GM18508 (cell line): ENCODE measurements around the gene LARP1.
"Not testable (repeated sequence)": the region's sequence is repeated elsewhere in the genome, so short reads cannot be mapped to it uniquely, and the experiment has no call there.

Experiments
- ATAC-seq: cut with Tn5 transposase; IDR thresholded peaks from one replicate; pipeline ENCODE4 v1.9.1; 2021; ENCODE audit warnings: moderate number of reproducible peaks; ENCODE audit not compliant: insufficient read depth, unreplicated experiment

Gene LARP1

DNA sequence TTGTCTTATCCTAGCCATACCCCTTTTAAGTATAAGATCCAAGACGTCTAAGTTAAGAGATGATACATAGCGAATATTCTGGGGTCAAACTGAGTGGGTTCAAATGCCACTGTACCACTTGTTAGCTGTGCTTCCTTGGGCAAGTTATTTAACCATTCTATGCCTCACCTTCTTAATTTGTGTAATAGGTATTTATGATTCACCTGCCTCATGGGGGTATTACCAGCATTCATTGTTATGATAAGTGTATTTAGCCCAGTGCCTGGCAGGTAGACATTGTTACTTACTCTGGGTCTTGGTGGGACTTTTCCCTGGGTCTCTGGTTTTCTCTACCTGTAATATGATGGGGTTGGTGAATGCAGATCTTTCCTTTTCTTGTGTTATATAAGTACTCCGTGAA lies 3.8 kb downstream of the LARP1 start:
- ATAC-seq, result no peak

DNA sequence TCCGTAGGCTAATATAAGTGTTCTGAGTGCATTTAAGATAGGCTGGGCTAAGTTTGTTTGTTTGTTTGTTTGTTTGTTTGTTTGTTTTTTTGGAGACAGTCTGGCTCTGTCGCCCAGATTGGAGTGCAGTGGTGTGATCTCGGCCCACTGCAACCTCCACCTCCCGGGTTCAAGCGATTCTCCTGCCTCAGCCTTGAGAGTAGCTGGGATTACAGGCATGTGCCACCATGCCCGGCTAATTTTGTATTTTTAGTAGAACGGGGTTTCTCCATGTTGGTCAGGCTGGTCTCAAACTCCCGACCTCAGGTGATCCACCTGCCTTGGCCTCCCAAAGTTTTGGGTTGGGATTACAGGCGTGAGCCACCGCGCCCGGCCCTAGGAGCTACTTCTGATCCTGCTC lies 4.7 kb downstream of the LARP1 start:
- not testable (repeated sequence) for ATAC-seq

DNA sequence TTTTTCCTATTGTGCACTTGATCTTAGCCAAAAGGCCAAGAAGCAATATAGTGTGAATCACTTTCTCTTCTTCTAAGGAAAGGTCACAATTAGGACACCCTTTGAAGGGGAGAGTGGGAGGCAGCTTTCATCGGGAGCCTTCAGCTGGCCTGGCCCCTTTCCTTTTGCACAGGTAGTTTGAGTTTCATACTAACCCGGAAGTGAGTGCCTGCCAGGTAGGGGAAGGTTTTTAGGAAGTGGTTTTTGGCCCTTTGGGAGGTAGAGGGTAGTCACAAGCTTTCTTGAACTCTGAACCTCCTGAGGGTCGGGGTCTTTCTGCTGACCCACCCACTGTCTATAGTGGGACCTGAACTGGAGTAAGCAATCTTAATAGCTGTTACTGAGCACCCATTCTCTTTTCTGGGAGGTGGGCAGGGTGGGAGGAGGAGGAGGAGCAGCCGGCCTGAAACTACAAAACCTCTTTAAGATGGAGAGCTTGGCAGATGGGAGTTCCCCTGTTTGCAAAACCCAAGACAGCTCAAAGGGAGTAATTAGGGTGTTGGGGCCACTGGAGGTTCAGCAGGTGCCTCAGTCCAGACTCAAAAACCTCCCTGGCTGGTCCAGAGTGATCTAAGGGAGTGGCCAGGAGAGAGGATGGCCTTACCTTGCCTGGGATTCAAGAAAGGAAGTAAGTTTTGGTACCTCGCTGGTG lies 6.0 kb downstream of the LARP1 start:
- no peak for ATAC-seq

DNA sequence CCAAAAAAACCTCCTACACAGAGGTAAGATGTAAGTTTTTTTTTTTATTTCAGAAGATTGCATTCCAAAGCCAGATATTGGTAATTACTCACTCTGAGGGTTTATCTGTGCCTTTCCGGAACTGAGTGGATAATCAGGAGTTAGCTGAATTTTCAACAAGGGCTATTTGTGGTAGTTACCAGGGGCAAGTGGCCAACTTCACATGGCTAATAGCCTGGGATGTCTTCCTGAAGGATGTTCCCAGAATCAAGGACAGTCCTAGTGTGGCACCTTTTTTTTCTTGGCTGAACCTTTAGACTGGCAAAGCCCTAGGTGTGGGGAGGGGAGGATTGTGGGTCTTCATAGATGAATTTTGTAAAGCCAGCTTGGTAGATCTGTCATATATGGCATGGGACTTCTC lies 7.1 kb downstream of the LARP1 start:
- no peak for ATAC-seq

DNA sequence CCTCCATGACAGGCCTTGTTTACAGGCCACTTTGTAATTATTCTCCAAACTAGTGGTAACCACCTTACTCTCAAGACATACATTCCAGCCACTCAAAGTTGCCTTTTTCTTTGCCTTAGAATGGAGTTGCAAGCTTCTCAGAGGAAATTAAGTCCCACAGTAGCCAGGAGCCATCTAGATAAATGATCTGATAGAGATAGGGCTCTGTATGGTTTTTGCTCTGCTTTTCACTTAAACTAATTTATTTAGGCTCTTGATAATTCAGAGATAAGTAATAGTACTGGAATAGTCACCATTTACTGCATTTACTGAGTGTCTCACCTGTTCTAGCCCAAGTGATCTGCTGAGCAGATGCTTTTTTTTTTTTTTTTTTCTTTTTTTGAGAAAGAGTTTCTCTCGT lies 7.5 kb downstream of the LARP1 start:
- ATAC-seq, result no peak

DNA sequence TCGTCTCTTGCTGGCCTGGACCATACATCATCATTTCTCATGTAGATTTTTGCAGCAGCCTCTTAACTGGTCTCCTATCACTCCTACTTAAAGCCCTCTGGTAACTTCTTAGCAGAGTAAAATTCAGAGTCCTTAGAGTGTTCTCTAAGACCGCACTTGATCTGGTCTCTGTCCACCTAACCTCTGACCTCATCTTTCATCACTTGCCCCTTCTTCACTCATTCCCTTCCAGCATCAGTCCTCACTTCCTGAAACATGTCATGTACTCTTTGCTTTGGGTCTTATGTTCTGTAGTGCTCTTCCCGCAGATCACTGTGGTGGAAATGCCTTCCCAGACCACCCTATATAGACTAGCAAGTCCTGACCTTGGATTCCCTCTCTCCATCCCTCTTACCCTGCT lies 9.8 kb downstream of the LARP1 start:
- no peak for ATAC-seq

DNA sequence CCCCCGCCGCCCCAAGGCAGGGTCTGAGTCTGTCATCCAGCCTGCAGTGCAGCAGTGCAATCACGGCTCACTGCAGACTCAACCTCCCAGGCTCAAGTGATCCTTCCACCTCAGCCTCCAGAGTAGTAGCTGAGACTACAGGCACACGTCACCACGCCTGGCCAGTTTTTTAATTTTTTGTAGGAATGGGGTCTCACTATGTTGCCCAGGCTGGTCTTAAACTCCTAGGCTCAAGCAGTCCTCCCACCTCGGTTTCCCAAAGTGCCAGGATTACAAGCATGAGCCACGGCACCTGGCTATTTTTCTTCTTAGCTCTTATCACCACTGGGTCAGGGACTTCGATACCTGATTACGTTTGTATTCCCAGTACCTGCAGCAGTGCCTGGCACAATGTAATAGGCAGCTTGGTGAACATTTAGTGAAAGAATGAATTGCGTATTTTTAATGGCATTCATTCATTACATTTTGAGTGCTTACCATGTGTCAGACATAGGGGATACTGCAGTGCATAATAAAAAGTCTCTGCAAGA lies 10.3 kb downstream of the LARP1 start:
- no peak for ATAC-seq

DNA sequence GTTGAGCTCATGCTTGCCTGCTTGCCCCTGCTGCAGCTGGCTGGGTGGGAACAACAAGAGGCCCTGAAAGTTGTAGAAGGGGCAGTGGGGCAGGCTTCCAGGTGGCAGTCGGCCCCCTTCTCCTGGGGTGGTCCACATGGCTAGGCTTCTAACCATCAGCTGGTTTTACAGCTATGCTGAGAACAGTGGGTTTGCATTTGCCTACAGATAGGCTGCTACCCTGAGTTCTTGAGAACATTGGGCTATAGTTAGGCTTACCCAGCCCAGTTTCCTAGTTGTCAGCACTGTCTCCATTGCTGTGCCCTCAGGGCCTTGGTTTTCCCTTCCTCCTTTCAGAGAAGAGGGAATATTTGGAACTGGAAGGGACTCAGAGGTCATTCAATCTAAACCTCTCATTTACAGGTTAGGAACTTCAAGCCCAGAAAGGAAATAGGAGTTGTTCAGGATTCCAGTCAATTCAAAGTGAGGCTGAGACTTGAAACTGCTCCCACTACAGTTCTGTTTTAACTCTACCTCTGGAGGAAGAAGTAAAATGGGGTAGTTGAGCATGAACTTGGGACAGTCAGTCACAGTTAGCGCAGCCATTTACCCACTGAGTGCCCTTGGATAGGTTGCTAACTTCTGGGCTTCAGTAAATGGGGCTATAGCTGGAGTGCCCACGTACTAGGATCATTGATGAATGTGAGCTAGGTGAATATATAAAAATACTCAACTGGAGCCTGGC lies 11.5 kb downstream of the LARP1 start:
- no peak for ATAC-seq

DNA sequence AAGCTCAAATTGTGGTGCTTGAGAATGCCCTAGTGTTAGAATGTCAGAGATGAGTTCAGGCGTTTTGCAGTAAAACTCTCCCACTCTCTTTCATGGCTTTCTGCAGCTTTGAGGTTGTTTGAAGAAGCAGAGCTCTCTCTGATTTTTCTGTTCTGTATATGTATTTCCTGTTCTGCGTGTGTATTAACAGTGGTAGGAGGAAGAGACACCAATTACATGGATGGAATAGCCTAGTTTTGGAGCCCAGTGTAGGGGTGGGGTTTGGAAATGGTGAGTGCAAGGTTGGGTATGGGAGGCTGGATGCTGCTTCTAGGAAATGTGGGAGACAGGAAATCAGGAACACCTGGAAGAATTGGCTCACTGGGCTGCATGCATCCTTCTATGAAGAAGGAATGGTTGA lies 12.4 kb downstream of the LARP1 start:
- no peak for ATAC-seq

DNA sequence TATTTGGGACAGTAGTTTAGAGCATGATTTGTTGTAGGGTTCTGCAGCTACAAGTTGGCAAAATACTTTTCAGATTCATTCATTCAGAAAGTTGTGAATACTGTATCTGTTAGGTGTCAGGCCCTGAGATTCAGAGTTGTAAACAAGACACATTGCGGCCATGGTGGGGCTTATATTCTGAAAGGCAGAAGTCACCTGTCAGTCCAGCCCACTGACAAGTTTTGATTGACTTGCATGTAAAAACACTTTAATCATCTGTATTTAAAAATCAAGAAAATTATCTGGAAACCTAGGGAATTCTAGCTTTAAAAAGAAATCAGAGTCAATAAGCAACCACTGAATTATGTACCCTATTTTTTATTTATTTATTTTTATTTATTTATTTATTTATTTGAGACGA lies 13.0 kb downstream of the LARP1 start:
- no peak for ATAC-seq

DNA sequence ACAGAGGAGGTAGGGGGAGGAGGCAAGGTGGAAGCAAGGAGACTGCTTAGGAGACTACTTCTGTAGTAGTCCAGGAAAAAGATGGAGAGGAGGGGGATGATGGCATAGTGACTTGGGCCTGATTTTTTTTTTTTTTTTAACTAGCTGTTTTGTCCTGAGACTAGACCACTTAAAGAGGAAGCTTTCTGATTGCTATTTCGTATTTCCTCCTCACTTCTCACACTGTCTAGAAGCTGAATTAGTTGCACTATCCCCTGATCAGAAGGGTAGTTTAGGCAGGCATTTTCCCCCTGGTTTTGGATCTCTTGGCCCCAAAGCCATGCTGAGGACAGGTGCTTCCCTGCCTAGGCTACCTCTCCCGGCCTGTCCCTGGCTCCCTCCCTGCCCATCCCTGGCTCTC lies 14.9 kb downstream of the LARP1 start:
- ATAC-seq, result no peak

DNA sequence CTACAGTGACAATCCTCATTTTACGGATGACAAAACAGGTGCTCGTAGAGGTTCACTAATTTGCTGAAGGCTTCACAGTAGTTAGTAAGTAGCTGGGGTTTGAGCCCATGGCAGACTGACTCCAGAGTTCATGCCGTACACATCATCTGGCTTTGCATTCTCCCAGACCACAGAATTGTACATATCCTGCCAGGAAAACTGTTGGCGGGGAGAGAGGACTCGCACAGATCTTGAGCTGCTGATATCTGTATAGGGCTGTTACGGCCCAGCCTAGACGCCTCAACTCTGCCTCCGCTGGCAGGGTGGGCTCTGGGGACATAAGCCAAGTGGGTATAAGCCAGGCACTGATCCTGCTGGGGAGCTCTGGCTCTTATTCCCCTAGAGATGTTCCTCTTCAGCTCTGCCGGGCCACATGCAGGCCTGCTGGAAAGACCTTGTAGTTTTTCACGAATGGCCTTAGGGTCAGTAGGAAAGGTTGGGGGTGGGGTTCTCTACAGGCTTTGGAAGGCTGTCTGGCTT lies 16.3 kb downstream of the LARP1 start:
- ATAC-seq, result no peak

DNA sequence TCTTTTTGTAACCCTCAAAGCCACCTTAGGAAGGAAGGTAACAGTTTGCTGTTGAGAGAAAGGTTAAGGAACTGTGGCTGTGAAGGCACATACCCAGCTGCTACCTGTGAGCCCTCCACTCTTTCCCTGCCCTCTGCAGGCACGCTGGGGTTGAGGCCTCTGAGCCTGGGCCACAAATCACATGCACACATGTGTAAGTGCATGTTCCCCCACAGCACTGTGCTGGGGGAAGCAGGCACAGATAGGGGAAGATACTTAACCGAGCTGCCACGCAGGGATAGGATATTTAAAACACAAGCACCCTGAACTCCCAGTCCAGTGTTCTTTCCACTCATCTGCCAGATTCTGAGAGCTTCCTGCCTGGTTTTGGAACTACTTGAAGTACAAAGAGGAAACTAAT lies 18.1 kb downstream of the LARP1 start:
- no peak for ATAC-seq

DNA sequence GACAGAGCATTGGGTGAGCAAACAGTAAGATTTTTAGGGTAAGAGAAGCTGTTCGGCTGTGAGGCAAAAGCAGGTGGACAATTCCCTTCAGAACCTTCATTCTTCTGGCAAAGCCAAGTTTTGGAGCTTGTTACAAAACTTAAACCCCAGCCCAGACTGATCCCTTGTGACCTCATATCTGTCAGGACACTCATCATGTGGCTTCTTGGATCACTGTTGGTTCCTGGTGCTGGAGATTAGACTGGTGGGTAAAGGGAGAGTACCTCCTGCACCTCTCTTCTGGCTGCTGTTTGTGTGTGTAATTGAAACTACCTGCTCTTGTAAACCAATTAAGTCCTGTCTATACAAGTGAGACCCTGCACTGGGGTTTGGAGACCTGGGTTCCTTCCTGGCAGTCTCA lies 21.0 kb downstream of the LARP1 start:
- ATAC-seq, result no peak

DNA sequence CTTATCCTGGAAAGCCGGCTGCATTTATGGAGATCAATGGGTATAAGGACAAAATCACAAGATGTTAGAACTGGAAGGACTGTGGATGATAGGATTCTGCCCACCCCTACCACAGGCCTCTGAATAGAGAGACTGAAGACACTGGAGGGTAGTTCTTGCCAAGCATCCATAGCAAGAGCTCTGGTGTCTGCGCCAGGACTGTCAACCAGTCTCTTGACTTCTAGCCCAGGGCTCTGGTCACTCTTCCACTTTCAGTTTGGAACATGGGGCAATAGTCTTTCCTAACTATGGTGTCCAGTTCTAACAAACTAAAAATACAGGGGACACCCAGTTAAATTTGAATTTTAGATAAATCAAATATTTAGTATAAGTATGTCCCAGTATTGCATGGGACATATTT lies 23.4 kb downstream of the LARP1 start:
- no peak for ATAC-seq

DNA sequence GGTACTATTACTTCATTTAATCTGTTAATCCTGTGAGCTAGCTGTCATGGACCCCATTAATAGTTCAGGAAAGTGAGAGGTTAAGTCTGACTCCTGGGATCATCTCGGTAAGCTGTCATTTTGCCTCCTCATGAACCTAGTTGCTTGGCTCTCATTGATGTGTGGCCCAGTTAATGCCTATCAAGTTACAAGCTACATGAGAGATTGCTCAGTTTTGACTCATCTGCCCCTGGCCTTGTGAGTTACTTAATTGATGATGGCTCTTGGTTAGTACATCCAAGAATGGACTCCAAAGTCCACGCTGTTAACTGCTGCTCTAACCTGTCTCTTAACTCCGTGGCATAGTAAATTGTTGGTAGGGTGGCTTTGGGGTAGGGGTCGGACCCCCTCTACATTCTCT lies 23.9 kb downstream of the LARP1 start:
- ATAC-seq, result no peak

DNA sequence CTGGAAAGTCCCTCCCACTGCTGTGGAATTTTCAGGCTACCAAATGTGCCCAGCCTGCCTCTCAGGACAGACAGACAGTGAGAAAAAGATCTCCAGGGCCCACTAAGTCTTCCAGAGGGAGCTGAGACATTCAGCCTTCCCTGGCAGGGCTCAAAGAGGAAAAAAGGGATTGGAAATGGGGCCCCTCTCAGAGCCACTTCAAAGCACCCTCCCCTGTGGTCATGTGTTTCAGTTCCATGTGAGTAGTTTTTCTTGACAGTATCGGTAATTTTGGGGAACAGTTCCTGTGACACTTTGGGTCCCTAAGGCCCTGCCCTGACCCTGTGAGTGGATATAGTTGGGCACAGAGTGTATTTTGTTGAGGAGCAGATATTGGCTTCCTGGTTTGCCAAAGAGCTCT lies 25.0 kb downstream of the LARP1 start:
- no peak for ATAC-seq

DNA sequence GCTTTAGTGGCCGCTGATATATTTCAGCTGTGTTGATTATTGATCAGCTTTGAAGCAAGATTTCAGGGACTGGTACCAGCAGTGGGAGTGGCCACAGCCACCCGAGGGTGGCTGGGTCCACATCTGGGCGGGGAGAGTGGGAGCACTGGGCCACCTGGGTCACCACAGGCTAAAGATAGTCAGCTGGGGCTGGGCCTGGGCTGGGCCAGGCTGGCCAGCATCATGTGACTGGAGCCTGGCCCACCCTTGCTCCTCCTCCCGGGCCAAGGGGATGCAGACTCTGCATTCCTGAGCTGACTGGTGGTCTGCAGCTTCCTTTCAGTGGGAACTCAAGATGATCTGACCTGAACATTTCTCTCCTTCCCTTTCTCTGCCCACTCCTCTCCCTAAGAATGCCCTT lies 27.1 kb downstream of the LARP1 start:
- ATAC-seq, result no peak

DNA sequence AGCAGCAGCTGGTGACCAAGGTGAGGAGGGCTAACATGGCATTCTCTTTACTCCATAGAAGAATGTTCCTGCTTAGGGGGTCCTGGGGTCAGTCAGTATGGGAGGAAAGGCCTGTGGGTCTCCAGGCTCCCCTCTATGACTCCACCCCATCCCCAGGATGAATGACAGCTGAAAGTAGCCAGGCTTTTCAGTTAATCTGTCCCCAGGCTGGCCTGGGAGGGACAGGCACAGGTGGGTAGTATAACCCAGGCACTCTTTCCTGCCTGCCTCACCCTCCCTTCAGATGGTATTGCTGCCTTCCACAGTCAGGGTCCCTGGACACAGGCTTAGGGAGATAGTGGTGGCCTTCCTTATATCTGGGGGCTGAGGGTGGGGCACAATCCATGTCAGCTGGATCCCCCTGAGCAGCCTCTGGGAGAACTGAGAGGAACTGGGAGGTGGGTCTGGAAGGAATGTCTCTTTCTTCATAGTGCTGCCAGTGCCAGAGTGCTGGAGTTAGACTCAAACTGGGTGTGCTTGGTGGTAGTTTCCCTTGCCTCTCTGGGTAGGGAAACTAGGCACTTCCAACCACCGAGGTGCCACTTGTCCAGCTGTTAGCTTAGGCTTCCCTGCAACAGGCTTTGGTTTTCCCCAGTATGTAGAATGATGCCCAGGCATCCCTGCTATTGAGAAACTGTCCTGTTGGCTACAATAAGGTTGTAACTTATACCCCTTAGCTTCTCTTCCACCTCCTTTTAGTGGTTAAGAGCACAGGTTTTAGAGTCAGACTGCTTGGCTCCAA lies 27.8 kb downstream of the LARP1 start:
- ATAC-seq, result no peak

DNA sequence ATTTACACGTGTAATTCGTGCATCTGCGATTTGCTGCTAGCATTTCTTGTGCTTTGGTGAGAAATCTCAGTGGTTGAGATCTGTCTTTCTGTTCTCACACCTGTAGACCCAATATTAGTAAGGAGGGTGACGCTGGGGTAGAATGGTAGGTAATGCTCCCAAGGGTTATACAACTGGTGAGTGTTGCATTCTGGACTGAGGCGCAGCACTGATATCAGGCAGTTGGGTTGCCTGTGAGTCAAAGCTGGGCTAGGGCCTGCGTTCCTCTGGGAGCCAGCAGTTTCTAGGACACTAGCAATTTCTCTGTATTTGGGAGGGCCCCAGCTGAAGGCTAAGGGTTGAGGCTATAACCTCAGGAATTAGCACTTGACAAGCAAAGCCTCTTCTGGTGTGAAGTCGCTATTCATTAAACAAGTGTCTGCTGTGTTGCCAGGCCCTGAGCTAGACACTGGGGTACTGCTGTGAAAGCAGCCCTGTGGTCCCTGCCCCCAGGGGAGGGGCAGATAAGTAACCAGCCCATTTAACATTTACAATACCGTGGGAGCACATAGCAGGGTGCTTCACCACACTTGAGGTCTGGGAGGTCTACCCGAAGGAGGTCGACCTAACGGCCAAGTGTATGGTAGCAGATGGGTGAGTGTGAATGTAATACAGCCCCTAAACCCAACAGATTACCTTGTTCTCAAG lies 28.7 kb downstream of the LARP1 start:
- no peak for ATAC-seq
